Measurements from ENCODE around the gene C11orf91.

Gene C11orf91

GRCh38 chr11:33674035-33674814 is 26.4 kb downstream of the C11orf91 start:
- no peak overlapping the region for H3K4me3 ChIP-seq (ENCODE audit: low read length)
- TF ChIP-seq CTCF (conservative IDR thresholded peaks at IDR 0.05; ENCODE audit: low read depth, low read length): no peak
- DNase-seq (ENCODE audit: low read depth): no peak

GRCh38 chr11:33672273-33672672 is 28.4 kb downstream of the C11orf91 start:
- DNase-seq (ENCODE audit: low read depth): no peak
- no peak for TF ChIP-seq CTCF (conservative IDR thresholded peaks at IDR 0.05; ENCODE audit: low read depth, low read length)
- no peak overlapping the region for H3K4me3 ChIP-seq (ENCODE audit: low read length)

GRCh38 chr11:33670250-33671011 is 30.2 kb downstream of the C11orf91 start:
- no peak for DNase-seq (ENCODE audit: low read depth)
- H3K4me3 ChIP-seq (ENCODE audit: low read length): no peak overlapping the region
- no peak for TF ChIP-seq CTCF (conservative IDR thresholded peaks at IDR 0.05; ENCODE audit: low read depth, low read length)

GRCh38 chr11:33669598-33670249 is 30.9 kb downstream of the C11orf91 start:
- DNase-seq (ENCODE audit: low read depth): no peak
- TF ChIP-seq CTCF (conservative IDR thresholded peaks at IDR 0.05; ENCODE audit: low read depth, low read length): no peak

GRCh38 chr11:33668951-33669596 is 31.6 kb downstream of the C11orf91 start:
- TF ChIP-seq CTCF (conservative IDR thresholded peaks at IDR 0.05; ENCODE audit: low read depth, low read length): no peak
- DNase-seq (ENCODE audit: low read depth): no peak
- no peak overlapping the region for H3K4me3 ChIP-seq (ENCODE audit: low read length)

More at GRCh38 chr11:33669598-33670249, 30.9 kb downstream of the C11orf91 start:
- no peak overlapping the region for H3K4me3 ChIP-seq (ENCODE audit: low read length)

- no peak for TF ChIP-seq CTCF (conservative IDR thresholded peaks at IDR 0.05; ENCODE audit: low read depth, low read length)
- no peak overlapping the region for H3K4me3 ChIP-seq (ENCODE audit: low read length)
Measured at GRCh38 chr11:33668468-33668825, 32.2 kb downstream of the C11orf91 start.

More at GRCh38 chr11:33668468-33668825, 32.2 kb downstream of the C11orf91 start:
- no peak for DNase-seq (ENCODE audit: low read depth)

All from retinal pigment epithelial cell (primary cell).